Lung microvascular endothelial cell (primary cell): ENCODE measurements around the gene NBDY. TPM values are rescaled to one million over a fixed set of nuclear protein-coding genes. Genes with fewer than 3 reads are reported as not detected.
"Not testable (repeated sequence)": the region's sequence is repeated elsewhere in the genome, so short reads cannot be mapped to it uniquely, and the experiment has no call there.

Experiments
- DNase-seq, 2 donors: peaks; one replicate each; pipeline versions ENCODE4 v3.0.0 to v3.0.0-alpha.2; 2010; ENCODE audit warnings: low read depth in 2 of 2
- total RNA-seq: library from RNA; depleted of rRNA; stranded (reverse); fragments of >200 nt; gene quantifications from 2 replicates; pipeline ENCODE4 v1.2.1, GENCODE V29; 2014

NBDY gene
- total RNA-seq, 1 donor from 2014 or later, result 5.8 TPM

DNA sequence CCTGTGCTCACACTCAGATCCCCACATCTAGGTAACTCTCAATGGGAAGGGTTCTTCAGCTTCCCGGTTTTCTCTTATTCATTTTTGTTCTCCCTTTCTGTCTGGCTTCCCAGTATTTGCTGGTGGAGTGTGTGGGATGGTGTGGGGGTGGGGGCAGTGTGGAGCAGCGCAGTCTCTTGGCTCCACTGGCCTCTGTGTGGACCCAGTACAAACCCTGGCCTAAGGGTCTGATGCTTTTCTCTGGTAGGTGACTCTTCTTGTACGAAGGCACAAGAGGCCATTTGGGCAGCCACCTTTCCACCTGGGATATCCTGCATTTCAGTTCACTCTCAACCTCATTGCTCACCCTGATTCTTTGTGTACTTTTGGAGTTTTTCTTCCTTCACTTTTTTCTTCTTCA, 71.3 kb downstream of the NBDY start:
- DNase-seq, result peak in 1 of 2 donors; percentile 0

DNA sequence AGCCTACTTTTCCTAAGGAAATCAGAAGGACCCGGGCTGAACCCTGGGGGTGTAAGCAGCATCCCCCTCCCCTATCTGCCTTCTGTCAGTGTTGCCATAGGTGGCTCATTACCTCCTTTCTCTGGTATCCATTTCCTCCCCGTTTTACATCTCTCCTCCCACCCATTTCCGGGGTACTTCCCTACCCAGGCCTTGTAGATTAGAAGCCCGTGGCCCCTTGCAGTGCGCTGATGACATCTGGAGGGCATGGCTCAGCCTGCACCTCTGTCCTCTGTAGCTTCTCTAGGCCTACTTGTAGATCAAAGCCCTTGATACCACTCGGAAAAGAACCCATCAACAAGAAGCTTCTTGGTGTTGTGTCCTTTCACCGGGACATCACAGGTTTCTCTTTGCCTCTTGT, 71.8 kb downstream of the NBDY start:
- DNase-seq, result peak in 1 of 2 donors; percentile 4

DNA sequence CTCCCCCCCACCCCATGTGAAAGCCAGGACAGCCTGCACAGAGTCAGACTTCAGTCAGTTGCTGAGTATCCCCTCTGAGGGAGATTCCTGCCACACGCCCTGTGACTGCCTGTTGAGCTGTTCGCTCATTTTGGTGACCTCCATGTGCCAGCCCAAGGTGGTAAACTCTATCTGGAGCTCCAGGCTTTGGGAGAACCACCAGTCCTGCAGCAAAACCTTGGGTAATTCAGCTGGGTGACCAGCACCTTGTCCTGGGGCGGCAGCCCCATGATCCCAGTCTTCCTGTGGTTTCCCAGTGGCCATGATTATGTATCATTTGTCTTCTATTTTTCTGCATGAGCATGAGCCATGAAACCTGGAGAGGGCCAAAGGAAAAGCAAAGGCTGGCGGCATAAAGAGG, 73.4 kb downstream of the NBDY start:
- peak in 1 of 2 donors; percentile 0 for DNase-seq

GRCh38 chrX:56802921-56803849, 74.1 kb downstream of the NBDY start:
- peak; percentile 78 to 93 for DNase-seq

DNA sequence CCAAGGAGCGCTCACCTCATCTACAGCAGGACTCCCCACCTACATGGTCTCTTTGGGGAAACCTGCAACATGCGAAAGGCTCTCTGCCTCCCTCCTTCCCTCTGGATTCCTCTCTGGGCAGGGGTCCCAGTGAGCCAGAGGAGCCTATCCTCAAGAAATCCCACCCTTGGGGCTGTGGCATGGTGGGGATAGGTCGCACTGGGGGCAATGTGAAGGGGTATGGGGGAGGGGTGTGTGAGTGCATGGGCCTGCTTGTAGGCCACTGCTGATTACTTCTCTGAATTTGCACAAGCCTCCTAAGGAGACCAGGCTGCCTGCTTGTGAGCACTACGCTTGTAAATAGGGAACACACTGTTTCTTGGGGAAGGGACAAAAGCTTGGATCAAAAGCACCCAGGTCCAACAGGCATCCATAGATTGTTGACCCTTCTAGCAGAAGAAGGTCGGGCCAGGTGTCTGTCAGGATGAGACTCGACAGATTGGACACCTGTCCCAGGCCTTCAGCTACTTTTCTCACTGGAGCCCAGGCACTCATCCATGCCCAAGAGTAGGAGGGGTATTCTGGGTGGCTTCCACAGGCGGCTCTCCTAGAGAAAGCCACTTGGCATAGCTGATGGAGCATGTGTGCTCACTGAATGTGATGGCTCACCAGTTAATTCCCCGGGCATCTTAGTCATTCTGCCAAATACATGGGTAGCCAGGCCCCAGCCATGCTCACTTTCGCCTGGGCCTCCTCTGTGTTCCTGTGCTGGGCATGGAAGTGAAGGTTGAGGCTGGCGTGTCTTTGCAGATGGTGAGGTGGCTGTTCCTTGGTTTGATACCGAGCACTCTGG, 75.0 kb downstream of the NBDY start:
- no peak for DNase-seq

DNA sequence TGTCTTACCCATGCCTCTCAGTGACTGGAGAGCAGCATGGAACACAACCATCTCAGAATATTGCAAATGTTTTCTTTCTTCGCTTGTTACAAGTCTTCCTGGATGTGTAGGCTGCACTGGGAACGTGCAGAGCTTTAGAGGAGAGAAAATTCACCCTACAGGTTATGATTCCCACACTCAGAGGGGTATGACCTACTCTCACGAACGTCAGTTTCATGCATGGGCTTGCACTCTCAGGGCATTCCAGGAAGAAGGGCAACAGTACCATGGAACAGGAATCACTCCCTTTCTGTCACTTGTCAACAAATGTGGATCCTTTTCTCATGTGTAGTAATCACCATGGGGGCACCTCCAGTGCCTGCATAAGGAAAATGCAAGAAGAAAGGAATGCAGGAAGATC, 75.8 kb downstream of the NBDY start:
- no peak for DNase-seq

GRCh38 chrX:56805399-56805798, 76.4 kb downstream of the NBDY start:
- no peak for DNase-seq

GRCh38 chrX:56806176-56806575, 77.1 kb downstream of the NBDY start:
- not testable (repeated sequence) for DNase-seq

- no peak for DNase-seq
Measured at GRCh38 chrX:56811599-56811998, 82.6 kb downstream of the NBDY start.

DNA sequence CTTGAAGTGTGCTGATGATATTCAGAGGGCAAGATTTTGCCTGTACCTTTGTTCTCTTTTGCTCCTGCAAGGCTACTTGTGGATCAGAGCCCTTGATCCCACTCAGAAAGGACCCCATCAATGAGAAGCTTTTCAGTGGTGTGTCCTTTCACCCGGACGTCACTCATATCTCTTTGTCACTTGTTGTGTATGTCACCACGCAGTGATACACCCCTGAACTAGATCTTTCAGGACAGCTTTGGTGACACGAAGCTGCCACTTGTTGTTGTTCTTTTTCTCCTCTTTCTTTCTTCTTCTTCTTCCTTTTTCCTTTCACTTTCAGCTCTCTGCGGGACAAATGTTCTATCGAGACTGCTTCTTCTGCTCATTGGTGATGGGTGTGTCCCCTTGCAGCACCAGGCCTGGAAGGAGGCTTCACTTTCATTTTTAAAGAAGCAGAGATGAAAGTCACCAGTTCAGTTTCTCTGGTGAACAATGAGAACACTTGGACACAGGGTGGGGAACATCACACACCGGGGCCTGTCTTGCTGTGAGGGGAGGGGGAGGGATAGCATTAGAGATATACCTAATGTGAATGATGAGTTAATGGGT, 83.6 kb downstream of the NBDY start:
- peak in 1 of 2 donors; percentile 30 for DNase-seq

GRCh38 chrX:56813318-56813837, 84.3 kb downstream of the NBDY start:
- peak in 1 of 2 donors; percentile 50 for DNase-seq

- DNase-seq, result no peak
Measured at GRCh38 chrX:56817179-56817578, 88.1 kb downstream of the NBDY start.

- no peak for DNase-seq
Measured at GRCh38 chrX:56826020-56826419, 97.0 kb downstream of the NBDY start.

DNA sequence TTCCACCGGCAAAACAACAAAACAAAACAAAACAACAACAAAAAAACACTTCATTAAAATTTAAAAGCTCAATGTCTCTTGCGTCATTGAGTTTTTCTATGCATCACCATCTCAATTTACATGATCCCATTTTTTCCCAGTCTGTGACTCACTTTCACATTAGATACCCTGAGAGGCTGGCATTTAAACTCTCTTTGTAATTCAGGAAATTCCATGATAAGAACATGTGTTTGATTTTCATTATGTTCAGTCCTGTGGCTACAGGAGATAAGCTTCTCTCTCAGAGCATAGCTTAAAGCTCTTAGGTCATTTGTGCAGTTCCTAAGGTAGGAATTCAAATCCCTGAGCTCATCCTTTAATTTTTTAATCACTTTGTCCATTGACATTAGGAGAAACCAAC, 104.6 kb downstream of the NBDY start:
- DNase-seq, result peak in 1 of 2 donors; percentile 27

DNA sequence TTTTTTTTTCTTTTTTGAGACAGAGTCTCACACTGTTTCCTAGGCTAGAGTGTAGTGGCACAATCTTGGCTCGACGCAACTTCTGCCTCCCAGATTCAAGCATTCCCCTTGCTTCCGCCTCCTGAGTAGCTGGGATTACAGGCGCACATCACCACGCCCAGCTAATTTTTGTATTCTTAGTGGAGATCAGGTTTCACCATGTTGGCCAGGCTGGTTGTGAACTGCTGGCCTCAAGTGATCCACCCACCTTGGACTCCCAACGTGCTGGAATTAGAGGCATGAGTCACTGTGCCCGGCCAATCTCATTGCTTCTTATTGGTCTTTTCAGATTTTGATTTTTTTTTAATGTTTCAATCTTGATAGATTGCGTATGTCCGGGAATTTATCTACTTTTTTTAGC, 124.4 kb downstream of the NBDY start:
- no peak for DNase-seq

- no peak for DNase-seq
Measured at GRCh38 chrX:56857042-56857441, 128.0 kb downstream of the NBDY start.

DNA sequence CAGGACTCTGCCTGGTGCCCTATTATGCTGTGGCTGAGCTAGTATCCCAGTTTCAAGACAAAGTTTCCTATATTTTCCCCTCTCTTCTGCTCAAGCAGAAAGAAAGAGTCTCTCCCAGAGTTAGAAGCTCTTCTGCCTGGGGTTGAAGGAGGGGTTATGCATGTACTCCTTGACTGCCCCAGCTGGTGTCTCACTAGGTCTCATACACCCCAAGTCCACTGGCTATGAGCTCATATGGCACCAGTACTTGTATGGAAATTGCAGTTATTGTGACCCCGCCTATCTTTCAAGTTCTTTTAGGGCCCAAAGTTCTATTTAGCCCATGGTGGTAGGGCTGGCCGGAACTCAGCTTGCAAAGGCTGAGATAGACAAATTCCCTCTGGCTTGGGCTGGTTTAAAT, 131.8 kb downstream of the NBDY start:
- no peak for DNase-seq

Other genes starting within 250 kb of the NBDY start
- 3.3 and 3.8 TPM in 2 replicates for gene UBQLN2, start 165.6 kb upstream of the NBDY start, total RNA-seq